Endothelial cell (in vitro differentiated cells): ENCODE measurements around the gene SLC6A5. TPM values are rescaled to one million over a fixed set of nuclear protein-coding genes. Genes with fewer than 3 reads are reported as not detected.

Source experiments
- DNase-seq: peaks from one replicate; pipeline ENCODE4 v3.0.0; 2021; ENCODE audit warnings: low spot score
- H3K27ac Mint-ChIP-seq: one replicate; pipeline ENCODE4 v1.8.0; 2021; ENCODE audit warnings: mixed read lengths, inconsistent platforms; ENCODE audit not compliant: unreplicated experiment
- H3K27me3 Mint-ChIP-seq: one replicate; pipeline ENCODE4 v1.8.0; 2021; ENCODE audit warnings: mild to moderate bottlenecking, moderate library complexity, mixed read lengths, inconsistent platforms; ENCODE audit not compliant: unreplicated experiment
- H3K36me3 Mint-ChIP-seq: one replicate; pipeline ENCODE4 v1.8.0; 2021; ENCODE audit warnings: mild to moderate bottlenecking, low read depth, mixed read lengths, inconsistent platforms; ENCODE audit not compliant: unreplicated experiment
- H3K4me1 Mint-ChIP-seq: one replicate; pipeline ENCODE4 v1.8.0; 2021; ENCODE audit warnings: mild to moderate bottlenecking, mixed read lengths, inconsistent platforms; ENCODE audit not compliant: unreplicated experiment
- H3K4me3 Mint-ChIP-seq: one replicate; pipeline ENCODE4 v1.8.0; 2021; ENCODE audit warnings: mild to moderate bottlenecking, mixed read lengths, inconsistent platforms; ENCODE audit not compliant: unreplicated experiment
- H3K9me3 Mint-ChIP-seq: one replicate; pipeline ENCODE4 v1.8.0; 2021; ENCODE audit warnings: mixed read lengths, inconsistent platforms; ENCODE audit not compliant: unreplicated experiment
- CTCF ChIP-seq: fragments of 200-600 bp; sonication (generic); IDR thresholded peaks from one replicate; pipeline ENCODE4 v1.5.0; 2021; ENCODE audit warnings: antibody characterized with exemption; ENCODE audit not compliant: unreplicated experiment
- total RNA-seq: library from RNA; stranded (reverse); fragmentation: NEBNext Ultra II Directional; extraction: Animal tissue kit (Norgen Biotek cat#: 25700); gene quantifications from one replicate; pipeline ENCODE4 v1.2.1, GENCODE V29; 2021; ENCODE audit not compliant: unreplicated experiment

SLC6A5 gene
- total RNA-seq, 1 donor from 2014 or later = not detected

GRCh38 chr11:20707876-20708275, 108.5 kb downstream of the SLC6A5 start:
- no peak for DNase-seq
- H3K4me3 Mint-ChIP-seq = no peak overlapping the region

More at GRCh38 chr11:20707876-20708275, 108.5 kb downstream of the SLC6A5 start:
- no peaks in the 10 kb centered on the region for H3K27me3 Mint-ChIP-seq
- no peak overlapping the region for H3K27ac Mint-ChIP-seq
- H3K36me3 Mint-ChIP-seq = no peaks in the 10 kb centered on the region
- no peaks in the 10 kb centered on the region for H3K4me1 Mint-ChIP-seq
- TF ChIP-seq CTCF = no peak
- no peaks in the 10 kb centered on the region for H3K9me3 Mint-ChIP-seq

Other genes with a start within 250 kb of the SLC6A5 start
- 18.1 TPM for gene HTATIP2, start 235.9 kb upstream of the SLC6A5 start, total RNA-seq
- 5.4 TPM for gene PRMT3, start 211.9 kb upstream of the SLC6A5 start, total RNA-seq
- 0.26 TPM for gene NELL1, start 70.0 kb downstream of the SLC6A5 start, total RNA-seq